SK-N-MC (cell line): ENCODE measurements around the gene LNP1.

Source experiments
- EZH2 ChIP-seq: fragments of 200-600 bp; sonication (generic); IDR thresholded peaks from one replicate; pipeline ENCODE4 v1.6.1; 2017; ENCODE audit warnings: antibody characterized with exemption
- POLR2AphosphoS5 ChIP-seq: IDR thresholded peaks from 2 replicates; pipeline ENCODE4 v1.6.1; 2012; ENCODE audit warnings: mild to moderate bottlenecking, low read depth, low read length, borderline replicate concordance

DNA sequence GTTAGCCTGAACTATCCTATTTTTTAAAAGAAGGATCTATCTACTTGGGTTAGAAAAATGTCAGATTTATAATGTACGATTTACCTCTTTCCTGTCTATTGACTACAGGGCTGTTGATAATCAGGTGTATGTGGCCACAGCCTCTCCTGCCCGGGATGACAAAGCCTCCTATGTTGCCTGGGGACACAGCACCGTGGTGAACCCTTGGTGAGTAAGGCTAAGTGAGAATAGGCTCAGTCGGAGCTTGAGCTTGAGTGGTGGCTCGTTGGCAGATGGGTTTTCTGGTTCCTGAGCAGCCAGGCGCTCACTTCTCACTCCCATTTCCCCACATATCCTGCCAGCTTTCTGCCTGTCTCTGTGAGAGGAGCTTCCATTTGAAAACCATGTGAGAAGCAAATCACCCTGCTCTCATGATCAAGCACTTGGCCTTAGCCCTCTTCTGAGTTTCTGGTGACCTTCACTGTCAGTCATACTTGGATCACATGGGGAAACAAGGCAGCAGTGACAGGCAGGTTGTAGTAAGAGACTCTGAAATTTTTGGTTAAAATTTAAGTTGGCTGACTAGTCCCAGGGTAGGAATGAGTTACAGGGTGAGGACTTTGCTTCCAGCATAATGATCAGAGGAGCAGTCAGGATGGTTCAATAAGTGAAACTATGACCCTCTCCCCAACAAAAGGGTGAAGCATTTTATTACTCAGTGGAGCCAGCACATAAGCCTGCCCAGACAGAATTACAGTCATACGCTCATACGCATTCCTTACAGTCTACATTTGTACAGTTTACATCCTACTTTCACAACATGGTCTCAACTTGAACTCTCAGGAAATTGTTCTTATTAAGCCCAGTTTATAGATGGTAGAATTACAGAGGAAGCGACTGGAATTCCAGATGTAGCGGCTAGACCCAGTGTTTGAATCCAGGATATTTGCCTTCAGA is 48.8 kb upstream of the LNP1 start:
- TF ChIP-seq POLR2AphosphoS5 (no peak), EZH2 (no peak)
